Endodermal cell (in vitro differentiated cells): ENCODE data around the gene CUL7. TPM values are rescaled to one million over a fixed set of nuclear protein-coding genes. Genes with fewer than 3 reads are reported as not detected.
A peak's percentile ranks its signal among the peaks of the same experiment; 100 is the strongest.

Experiments
- DNase-seq: peaks from one replicate; pipeline ENCODE4 v3.0.0-alpha.2; 2017
- H3K27ac ChIP-seq: 2 replicates; pipeline ENCODE4 v1.5.1; 2013; ENCODE audit warnings: mild to moderate bottlenecking, low read depth, low read length, moderate library complexity
- H3K27me3 ChIP-seq: 2 replicates; pipeline ENCODE4 v1.6.1; 2013; ENCODE audit warnings: mild to moderate bottlenecking, low read length, moderate library complexity; ENCODE audit not compliant: insufficient read depth, control insufficient read depth, poor library complexity, severe bottlenecking
- H3K36me3 ChIP-seq: 2 replicates; pipeline ENCODE4 v1.7.0; 2013; ENCODE audit warnings: mild to moderate bottlenecking, low read length, moderate library complexity; ENCODE audit not compliant: control insufficient read depth, insufficient read depth
- H3K4me1 ChIP-seq: one replicate; pipeline ENCODE4 v1.7.0; 2013; ENCODE audit warnings: low read length; ENCODE audit not compliant: control insufficient read depth, insufficient read depth
- H3K4me3 ChIP-seq: 2 replicates; pipeline ENCODE4 v1.5.1; 2013; ENCODE audit warnings: mild to moderate bottlenecking, low read length, moderate library complexity
- H3K9ac ChIP-seq: 2 replicates; pipeline ENCODE4 v1.6.1; 2013; ENCODE audit warnings: mild to moderate bottlenecking, low read length, moderate library complexity; ENCODE audit not compliant: poor library complexity, severe bottlenecking; ENCODE audit errors: extremely low read depth
- H3K9me3 ChIP-seq: 2 replicates; pipeline ENCODE4 v1.6.1; 2013; ENCODE audit warnings: mild to moderate bottlenecking, low read length, moderate library complexity; ENCODE audit not compliant: control insufficient read depth
- H3K27ac Mint-ChIP-seq: 2 replicates; pipeline ENCODE4 v1.8.0; 2020; ENCODE audit warnings: mixed read lengths
- H3K27me3 Mint-ChIP-seq: 2 replicates; pipeline ENCODE4 v1.8.0; 2021; ENCODE audit warnings: mild to moderate bottlenecking, mixed read lengths; ENCODE audit not compliant: insufficient read depth
- H3K36me3 Mint-ChIP-seq: 2 replicates; pipeline ENCODE4 v1.8.0; 2020; ENCODE audit warnings: low read depth, mixed read lengths
- H3K4me1 Mint-ChIP-seq: 2 replicates; pipeline ENCODE4 v1.8.0; 2020; ENCODE audit warnings: mixed read lengths
- H3K4me3 Mint-ChIP-seq: 2 replicates; pipeline ENCODE4 v1.8.0; 2020; ENCODE audit warnings: mild to moderate bottlenecking, moderate library complexity, mixed read lengths
- H3K9me3 Mint-ChIP-seq: 2 replicates; pipeline ENCODE4 v1.8.0; 2020; ENCODE audit warnings: mild to moderate bottlenecking, mixed read lengths
- CTCF ChIP-seq: fragments of 200-600 bp; sonication (generic); conservative IDR thresholded peaks from 2 replicates; pipeline ENCODE4 v1.5.0; 2021; ENCODE audit warnings: antibody characterized with exemption, mild to moderate bottlenecking
- WGBS, 2 experiments: methylation state at CpG; one replicate each; pipeline versions ENCODE4 v1.1.5 to v1.1.7; 2013; ENCODE audit warnings: missing lambda C conversion rate in 2 of 2, mixed read lengths in 1 of 2; ENCODE audit not compliant: insufficient coverage in 1 of 2, insufficient read length in 1 of 2; 5-methylcytosine and 5-hydroxymethylcytosine counted together
- total RNA-seq, 2 donors: library from RNA; stranded (reverse); fragmentation: NEBNext Ultra II Directional in 1 of 2; extraction: Animal tissue kit (Norgen Biotek cat#: 25700) in 1 of 2; gene quantifications; 2 replicates in 1 of 2; 3 replicates in 1 of 2; pipeline ENCODE4 v1.2.1, GENCODE V29; 2021

CUL7 gene
- total RNA-seq, 2 donors from 2014 or later = 39.0 to 51.7 TPM

- Histone ChIP-seq H3K9ac (peak within 1 kb of the TSS; percentile 92), H3K27ac (peak within 1 kb of the TSS; percentile 72), H3K4me1 (peaks cover 8% of the 10 kb centered on the region), H3K9me3 (no peaks in the 10 kb centered on the region), H3K4me3 (peak within 1 kb of the TSS; percentile 98), H3K36me3 (peaks cover 70% of the 10 kb centered on the region), H3K27me3 (no peaks in the 10 kb centered on the region)
- 2 to 4% methylated on average over 31 to 56 of the region's 56 CpGs for WGBS, 2 experiments
- H3K27ac Mint-ChIP-seq = peak within 1 kb of the TSS; percentile 99
- peak within 1 kb of the TSS; percentile 98 for H3K4me3 Mint-ChIP-seq
- no peak for TF ChIP-seq CTCF
- peak; percentile 93 for DNase-seq
- H3K4me1 Mint-ChIP-seq = peaks cover 10% of the 10 kb centered on the region
- H3K9me3 Mint-ChIP-seq = no peaks in the 10 kb centered on the region
- H3K27me3 Mint-ChIP-seq = no peaks in the 10 kb centered on the region
- H3K36me3 Mint-ChIP-seq = peaks cover 45% of the 10 kb centered on the region
Measured at GRCh38 chr6:43021270-43022047, 32.2 kb downstream of the CUL7 start, which contains the start of gene RRP36. Gene RRP36 (plus strand): TSS chr6:43021623. CDS start chr6:43021655, 32 bp downstream.

- peak overlapping the region; percentile 92 for H3K9ac ChIP-seq
- Mint-ChIP-seq H3K9me3 (no peaks in the 10 kb centered on the region), H3K27ac (peak overlapping the region; percentile 95), H3K27me3 (no peaks in the 10 kb centered on the region), H3K4me1 (peaks cover 16% of the 10 kb centered on the region), H3K36me3 (peaks cover 42% of the 10 kb centered on the region), H3K4me3 (peak overlapping the region; percentile 98)
- peak overlapping the region; percentile 63 for H3K27ac ChIP-seq
- DNase-seq = peak; percentile 81
- peaks cover 8% of the 10 kb centered on the region for H3K4me1 ChIP-seq
- H3K9me3 ChIP-seq = no peaks in the 10 kb centered on the region
- no peaks in the 10 kb centered on the region for H3K27me3 ChIP-seq
- no peak for TF ChIP-seq CTCF
- H3K4me3 ChIP-seq = peak overlapping the region; percentile 98
- peaks cover 64% of the 10 kb centered on the region for H3K36me3 ChIP-seq
- WGBS, 2 experiments = 65% methylated on average over 5 of the region's 5 CpGs; no CpG with 5 or more reads in 1 of the 2 experiments
Measured at GRCh38 chr6:43020847-43021246, 32.8 kb downstream of the CUL7 start.

GRCh38 chr6:43020052-43020705 is 33.5 kb downstream of the CUL7 start:
- H3K9ac ChIP-seq = no peak overlapping the region
- no peaks in the 10 kb centered on the region for H3K9me3 ChIP-seq
- H3K4me3 ChIP-seq = no peak overlapping the region
- H3K27ac Mint-ChIP-seq = peak overlapping the region; percentile 95
- 85 to 97% methylated on average over 2 to 3 of the region's 3 CpGs for WGBS, 2 experiments
- H3K4me3 Mint-ChIP-seq = peak overlapping the region; percentile 98
- H3K4me1 Mint-ChIP-seq = peaks cover 18% of the 10 kb centered on the region
- peaks cover 39% of the 10 kb centered on the region for H3K36me3 Mint-ChIP-seq
- no peaks in the 10 kb centered on the region for H3K9me3 Mint-ChIP-seq
- DNase-seq = no peak
- H3K36me3 ChIP-seq = peaks cover 59% of the 10 kb centered on the region
- peaks cover 8% of the 10 kb centered on the region for H3K4me1 ChIP-seq
- H3K27ac ChIP-seq = no peak overlapping the region
- no peaks in the 10 kb centered on the region for H3K27me3 Mint-ChIP-seq
- TF ChIP-seq CTCF = no peak
- H3K27me3 ChIP-seq = no peaks in the 10 kb centered on the region
